Stimulated activated CD8-positive, alpha-beta memory T cell treated with anti-CD3 and anti-CD28 coated beads, Interleukin-15, amount 100 ng/mL, for 4 hours (primary cell): ENCODE results near the gene PCDHA9.
"Not testable (repeated sequence)": the region's sequence is repeated elsewhere in the genome, so short reads cannot be mapped to it uniquely, and the experiment has no call there.

Experiments used
- DNase-seq, 2 donors: peaks; one replicate each; pipeline ENCODE4 v3.0.0-alpha.2; 2020; ENCODE audit warnings: low read depth in 2 of 2

Gene PCDHA9

GRCh38 chr5:140848139-140849102 is at the start of gene PCDHA9:
Gene PCDHA9 (plus strand): TSS chr5:140848382. CDS start chr5:140848496, 114 bp downstream.
- not testable (repeated sequence) for DNase-seq

DNA sequence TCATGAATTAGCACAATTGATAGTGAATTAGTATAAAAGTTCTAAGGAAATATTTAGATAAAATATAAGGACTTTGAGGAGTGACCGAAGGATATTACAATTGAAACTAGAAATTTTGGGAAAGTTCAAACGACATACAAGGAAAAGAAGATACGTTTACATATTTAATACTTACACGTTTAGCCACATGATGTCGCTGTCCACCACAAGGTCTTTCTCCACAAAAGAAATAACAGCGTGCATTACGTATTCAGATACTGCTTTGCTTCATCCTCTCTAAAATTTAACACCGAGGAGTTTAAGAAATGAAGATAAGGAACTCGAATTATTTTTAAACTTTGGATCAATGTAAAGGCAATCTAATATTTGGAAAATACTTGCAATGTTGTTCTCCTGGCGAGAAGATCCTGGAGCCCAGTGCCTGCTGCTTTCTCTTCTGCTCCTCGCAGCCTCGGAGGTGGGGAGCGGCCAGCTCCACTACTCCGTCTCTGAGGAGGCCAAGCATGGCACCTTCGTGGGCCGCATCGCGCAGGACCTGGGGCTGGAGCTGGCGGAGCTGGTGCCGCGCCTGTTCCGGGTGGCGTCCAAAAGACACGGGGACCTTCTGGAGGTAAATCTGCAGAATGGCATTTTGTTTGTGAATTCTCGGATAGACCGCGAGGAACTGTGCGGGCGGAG is 47.2 kb upstream of the PCDHA9 start, which contains the start of gene PCDHA3:
PCDHA3 (plus strand) TSS at position 242 of the 678 bp plus-strand sequence.
- no peak for DNase-seq

GRCh38 chr5:140801494-140801841 is 46.7 kb upstream of the PCDHA9 start:
- no peak for DNase-seq

DNA sequence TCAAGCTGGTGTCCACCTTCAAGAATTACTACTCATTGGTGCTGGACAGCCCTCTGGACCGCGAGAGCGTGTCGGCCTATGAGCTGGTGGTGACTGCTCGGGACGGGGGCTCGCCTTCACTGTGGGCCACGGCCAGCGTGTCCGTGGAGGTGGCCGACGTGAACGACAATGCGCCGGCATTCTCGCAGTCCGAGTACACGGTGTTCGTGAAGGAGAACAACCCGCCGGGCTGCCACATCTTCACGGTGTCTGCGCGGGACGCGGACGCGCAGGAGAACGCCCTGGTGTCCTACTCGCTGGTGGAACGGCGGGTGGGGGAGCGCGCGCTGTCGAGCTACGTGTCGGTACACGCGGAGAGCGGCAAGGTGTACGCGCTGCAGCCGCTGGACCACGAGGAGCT is 45.8 kb upstream of the PCDHA9 start:
- DNase-seq, result not testable (repeated sequence)

DNA sequence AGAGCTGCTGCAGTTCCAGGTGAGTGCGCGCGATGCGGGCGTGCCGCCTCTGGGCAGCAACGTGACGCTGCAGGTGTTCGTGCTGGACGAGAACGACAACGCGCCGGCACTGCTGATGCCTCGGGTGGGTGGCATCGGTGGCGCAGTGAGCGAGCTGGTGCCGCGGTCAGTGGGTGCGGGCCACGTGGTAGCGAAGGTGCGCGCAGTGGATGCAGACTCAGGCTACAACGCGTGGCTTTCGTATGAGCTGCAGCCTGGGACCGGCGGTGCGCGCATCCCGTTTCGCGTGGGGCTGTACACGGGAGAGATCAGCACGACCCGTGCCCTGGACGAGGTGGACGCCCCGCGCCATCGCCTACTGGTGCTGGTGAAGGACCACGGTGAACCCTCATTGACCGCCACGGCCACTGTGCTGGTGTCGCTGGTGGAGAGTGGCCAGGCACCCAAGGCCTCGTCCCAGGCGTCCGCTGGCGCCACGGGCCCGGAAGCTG is 45.4 kb upstream of the PCDHA9 start:
- DNase-seq, result no peak

DNA sequence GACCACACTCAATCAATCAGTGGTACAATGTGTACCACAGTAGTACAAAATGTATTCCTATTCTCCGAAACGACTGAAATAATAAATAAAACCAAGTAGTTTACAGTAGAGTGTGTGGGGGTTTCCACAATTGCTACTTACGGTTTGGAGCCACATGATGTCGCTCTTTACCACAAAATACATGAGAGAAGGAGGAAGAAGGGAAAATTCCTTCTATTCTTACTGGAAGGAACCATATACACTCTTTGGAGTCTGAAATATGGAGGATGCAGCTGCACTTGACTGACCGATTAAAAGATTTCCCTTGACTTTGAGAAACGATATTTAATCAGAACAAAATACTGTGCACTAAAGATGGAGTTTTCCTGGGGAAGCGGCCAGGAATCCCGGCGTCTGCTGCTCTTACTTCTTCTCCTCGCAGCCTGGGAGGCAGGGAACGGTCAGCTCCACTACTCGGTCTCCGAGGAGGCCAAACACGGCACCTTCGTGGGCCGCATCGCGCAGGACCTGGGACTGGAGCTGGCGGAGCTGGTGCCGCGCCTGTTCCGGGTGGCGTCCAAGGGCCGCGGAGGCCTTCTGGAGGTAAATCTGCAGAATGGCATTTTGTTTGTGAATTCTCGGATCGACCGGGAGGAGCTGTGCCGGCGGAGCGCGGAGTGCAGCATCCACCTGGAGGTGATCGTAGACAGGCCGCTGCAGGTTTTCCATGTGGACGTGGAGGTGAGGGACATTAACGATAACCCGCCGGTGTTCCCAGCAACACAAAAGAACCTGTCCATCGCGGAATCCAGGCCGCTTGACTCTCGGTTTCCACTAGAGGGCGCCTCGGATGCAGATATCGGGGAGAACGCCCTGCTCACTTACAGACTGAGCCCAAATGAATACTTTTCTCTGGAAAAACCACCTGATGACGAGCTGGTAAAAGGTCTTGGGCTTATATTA is 41.1 kb upstream of the PCDHA9 start, which contains the start of gene PCDHA4:
PCDHA4 (plus strand) TSS at position 235 of the 942 bp plus-strand sequence.
- DNase-seq, result no peak

DNA sequence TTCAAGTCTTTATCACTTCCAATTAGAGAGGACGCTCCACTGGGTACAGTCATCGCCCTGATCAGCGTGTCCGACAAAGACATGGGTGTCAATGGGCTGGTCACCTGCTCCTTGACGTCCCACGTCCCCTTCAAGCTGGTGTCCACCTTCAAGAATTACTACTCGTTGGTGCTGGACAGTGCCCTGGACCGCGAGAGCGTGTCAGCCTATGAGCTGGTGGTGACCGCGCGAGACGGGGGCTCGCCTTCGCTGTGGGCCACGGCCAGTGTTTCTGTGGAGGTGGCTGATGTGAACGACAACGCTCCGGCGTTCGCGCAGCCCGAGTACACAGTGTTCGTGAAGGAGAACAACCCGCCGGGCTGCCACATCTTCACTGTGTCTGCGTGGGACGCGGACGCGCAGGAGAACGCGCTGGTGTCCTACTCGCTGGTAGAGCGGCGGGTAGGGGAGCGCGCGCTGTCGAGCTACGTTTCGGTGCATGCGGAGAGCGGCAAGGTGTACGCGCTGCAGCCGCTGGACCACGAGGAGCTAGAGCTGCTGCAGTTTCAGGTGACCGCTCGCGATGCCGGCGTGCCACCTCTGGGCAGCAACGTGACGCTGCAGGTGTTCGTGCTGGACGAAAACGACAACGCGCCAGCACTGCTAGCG is 39.8 kb upstream of the PCDHA9 start:
- DNase-seq, result not testable (repeated sequence)

DNA sequence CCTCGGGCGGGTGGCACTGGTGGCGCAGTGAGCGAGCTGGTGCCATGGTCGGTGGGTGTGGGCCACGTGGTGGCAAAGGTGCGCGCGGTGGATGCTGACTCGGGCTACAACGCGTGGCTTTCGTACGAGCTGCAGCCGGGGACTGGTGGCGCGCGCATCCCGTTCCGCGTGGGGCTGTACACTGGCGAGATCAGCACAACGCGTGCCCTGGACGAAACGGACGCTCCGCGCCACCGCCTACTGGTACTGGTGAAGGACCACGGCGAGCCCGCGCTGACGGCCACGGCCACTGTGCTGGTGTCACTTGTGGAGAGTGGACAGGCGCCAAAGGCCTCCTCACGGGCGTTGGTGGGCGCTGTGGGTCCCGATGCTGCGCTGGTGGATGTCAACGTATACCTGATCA is 39.3 kb upstream of the PCDHA9 start:
- DNase-seq, result no peak

GRCh38 chr5:140821375-140822280 is 26.6 kb upstream of the PCDHA9 start, which contains the start of gene PCDHA5:
Gene PCDHA5 (plus strand): TSS chr5:140821613.
- no peak for DNase-seq

DNA sequence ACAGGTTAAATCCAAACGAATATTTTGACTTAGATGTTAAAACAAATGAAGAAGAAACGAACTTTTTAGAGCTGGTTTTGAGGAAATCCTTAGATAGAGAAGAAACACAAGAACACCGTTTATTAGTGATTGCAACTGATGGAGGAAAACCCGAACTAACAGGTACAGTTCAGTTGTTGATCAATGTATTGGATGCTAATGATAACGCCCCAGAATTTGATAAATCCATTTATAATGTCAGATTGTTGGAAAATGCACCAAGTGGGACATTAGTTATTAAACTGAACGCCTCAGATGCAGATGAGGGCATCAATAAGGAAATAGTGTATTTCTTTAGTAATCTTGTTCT is 25.9 kb upstream of the PCDHA9 start:
- no peak for DNase-seq

- DNase-seq, result not testable (repeated sequence)
Measured at GRCh38 chr5:140822969-140823368, 25.2 kb upstream of the PCDHA9 start.

- no peak for DNase-seq
Measured at GRCh38 chr5:140823475-140823874, 24.7 kb upstream of the PCDHA9 start.

- DNase-seq, result no peak
Measured at GRCh38 chr5:140827704-140828361, 20.3 kb upstream of the PCDHA9 start, which contains the start of gene PCDHA6. Gene PCDHA6 (plus strand): TSS chr5:140827960. CDS start chr5:140828092, 132 bp downstream.

DNA sequence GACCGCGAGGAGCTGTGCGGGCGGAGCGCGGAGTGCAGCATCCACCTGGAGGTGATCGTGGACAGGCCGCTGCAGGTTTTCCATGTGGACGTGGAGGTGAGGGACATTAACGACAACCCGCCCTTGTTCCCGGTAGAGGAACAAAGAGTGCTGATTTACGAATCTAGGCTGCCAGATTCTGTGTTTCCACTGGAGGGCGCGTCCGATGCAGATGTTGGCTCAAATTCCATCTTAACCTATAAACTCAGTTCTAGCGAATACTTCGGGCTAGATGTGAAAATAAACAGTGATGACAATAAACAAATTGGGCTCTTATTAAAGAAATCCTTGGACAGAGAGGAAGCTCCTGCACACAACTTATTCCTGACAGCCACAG is 19.8 kb upstream of the PCDHA9 start:
- no peak for DNase-seq

GRCh38 chr5:140829511-140830501 is 18.4 kb upstream of the PCDHA9 start:
- not testable (repeated sequence) for DNase-seq

GRCh38 chr5:140833993-140834392 is 14.2 kb upstream of the PCDHA9 start, which contains the start of gene PCDHA7:
Gene PCDHA7 (plus strand): TSS chr5:140834269. CDS start chr5:140834384, 115 bp downstream.
- DNase-seq, result no peak

- DNase-seq, result not testable (repeated sequence)
Measured at GRCh38 chr5:140834439-140835008, 13.7 kb upstream of the PCDHA9 start.
